ENCODE data around the gene ADGRF5. TPM values are rescaled to one million over a fixed set of nuclear protein-coding genes. Genes with fewer than 3 reads are reported as not detected.

The ADGRF5 gene
- total RNA-seq, 2 donors from 2014 or later, result not detected

DNA sequence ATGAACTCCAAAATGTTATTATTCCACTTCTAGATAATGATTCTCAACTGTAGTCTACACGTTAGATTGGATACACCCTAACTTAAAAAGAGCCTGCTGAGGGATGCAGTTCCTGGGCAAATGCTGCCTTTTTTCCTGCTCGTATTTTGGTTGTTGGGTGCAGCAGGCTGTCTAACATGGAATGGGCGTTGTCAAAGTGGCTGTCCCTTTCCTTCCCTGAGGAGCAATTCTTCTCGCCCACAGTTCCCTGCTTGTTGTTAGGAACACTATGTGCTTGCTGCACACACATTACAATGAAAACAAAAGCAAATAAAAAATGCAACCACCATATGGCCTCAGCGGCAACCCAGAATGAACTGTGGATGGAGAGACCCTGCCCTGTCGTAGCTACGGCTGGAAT is 1.7 kb upstream of the ADGRF5 start:
- ATAC-seq (no peak), DNase-seq (no peak)
- Mint-ChIP-seq H3K27me3 (peaks cover 14% of the 10 kb centered on the region), H3K4me3 (no peak overlapping the region), H3K36me3 (ENCODE audit: low read depth) (no peaks in the 10 kb centered on the region), H3K4me1 (no peaks in the 10 kb centered on the region), H3K27ac (no peak overlapping the region)
- no peaks in the 10 kb centered on the region for H3K9me3 ChIP-seq (ENCODE audit: control insufficient read depth, low read length, poor library complexity, severe bottlenecking)

GRCh38 chr6:46921059-46921458 is 679 bp downstream of the ADGRF5 start:
- Mint-ChIP-seq H3K4me3 (no peak overlapping the region), H3K4me1 (no peaks in the 10 kb centered on the region), H3K27ac (no peak overlapping the region), H3K36me3 (ENCODE audit: low read depth) (peaks cover 3% of the 10 kb centered on the region), H3K27me3 (peaks cover 18% of the 10 kb centered on the region)
- no peaks in the 10 kb centered on the region for H3K9me3 ChIP-seq (ENCODE audit: control insufficient read depth, low read length, poor library complexity, severe bottlenecking)
- DNase-seq, result no peak
- no peak for ATAC-seq

DNA sequence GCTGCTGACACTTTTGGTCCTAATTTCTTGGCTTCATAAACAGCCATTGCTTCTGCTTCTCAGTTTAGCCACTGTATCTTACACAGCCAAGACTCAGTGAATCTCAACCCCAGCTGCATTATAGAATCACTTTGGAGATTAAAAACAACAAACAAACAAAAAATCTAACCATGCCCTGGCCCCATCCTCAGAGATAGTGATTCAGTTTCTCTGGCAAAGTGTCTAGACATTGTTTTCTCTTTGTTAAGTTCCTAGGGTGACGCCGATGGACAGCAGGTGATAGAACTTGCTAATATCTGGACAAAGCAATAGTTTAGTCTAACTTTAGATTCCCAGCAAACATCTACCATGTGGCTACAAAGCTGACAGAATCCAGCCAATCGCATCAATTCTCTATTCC is 2.9 kb downstream of the ADGRF5 start:
- Mint-ChIP-seq H3K27me3 (peaks cover 20% of the 10 kb centered on the region), H3K27ac (no peak overlapping the region), H3K4me1 (no peaks in the 10 kb centered on the region), H3K4me3 (no peak overlapping the region), H3K36me3 (ENCODE audit: low read depth) (peaks cover 3% of the 10 kb centered on the region)
- DNase-seq (no peak), ATAC-seq (no peak)
- H3K9me3 ChIP-seq (ENCODE audit: control insufficient read depth, low read length, poor library complexity, severe bottlenecking), result no peaks in the 10 kb centered on the region

- no peak for DNase-seq
- no peak overlapping the region for H3K4me3 Mint-ChIP-seq
- peaks cover 20% of the 10 kb centered on the region for H3K27me3 Mint-ChIP-seq
- no peaks in the 10 kb centered on the region for H3K4me1 Mint-ChIP-seq
- H3K9me3 ChIP-seq (ENCODE audit: control insufficient read depth, low read length, poor library complexity, severe bottlenecking), result no peaks in the 10 kb centered on the region
- peaks cover 3% of the 10 kb centered on the region for H3K36me3 Mint-ChIP-seq (ENCODE audit: low read depth)
- ATAC-seq, result no peak
- H3K27ac Mint-ChIP-seq, result no peak overlapping the region
Observed at GRCh38 chr6:46917002-46917545, 4.7 kb downstream of the ADGRF5 start.

DNA sequence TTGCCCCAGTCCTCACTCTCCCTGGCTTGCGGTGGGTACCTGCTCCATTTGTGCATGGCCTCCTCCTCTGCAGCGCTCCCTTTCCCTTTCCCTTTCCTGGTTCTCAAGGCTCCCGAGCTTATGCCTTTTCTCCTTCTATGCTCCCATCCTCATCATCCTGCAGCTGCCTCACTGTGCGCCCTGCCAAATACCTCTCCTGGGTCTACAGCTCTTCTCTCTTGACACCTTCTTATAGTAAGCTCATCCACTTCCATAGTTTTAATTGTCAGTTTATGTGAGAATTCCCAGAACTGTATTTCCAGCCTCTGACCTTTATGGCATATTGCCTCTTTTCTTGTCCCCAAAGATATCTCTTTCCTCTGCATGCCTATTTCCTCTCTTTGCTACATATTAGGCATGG is 5.9 kb downstream of the ADGRF5 start:
- ATAC-seq (no peak), DNase-seq (no peak)
- Mint-ChIP-seq H3K36me3 (ENCODE audit: low read depth) (peaks cover 3% of the 10 kb centered on the region), H3K27ac (no peak overlapping the region), H3K27me3 (peaks cover 20% of the 10 kb centered on the region), H3K4me1 (no peaks in the 10 kb centered on the region), H3K4me3 (no peak overlapping the region)
- no peaks in the 10 kb centered on the region for H3K9me3 ChIP-seq (ENCODE audit: control insufficient read depth, low read length, poor library complexity, severe bottlenecking)

- Mint-ChIP-seq H3K36me3 (ENCODE audit: low read depth) (peaks cover 3% of the 10 kb centered on the region), H3K27me3 (peaks cover 20% of the 10 kb centered on the region), H3K27ac (no peak overlapping the region), H3K4me1 (no peaks in the 10 kb centered on the region), H3K4me3 (no peak overlapping the region)
- H3K9me3 ChIP-seq (ENCODE audit: control insufficient read depth, low read length, poor library complexity, severe bottlenecking), result no peaks in the 10 kb centered on the region
- ATAC-seq, result no peak
- DNase-seq, result no peak
Observed at GRCh38 chr6:46915380-46915779, 6.4 kb downstream of the ADGRF5 start.

DNA sequence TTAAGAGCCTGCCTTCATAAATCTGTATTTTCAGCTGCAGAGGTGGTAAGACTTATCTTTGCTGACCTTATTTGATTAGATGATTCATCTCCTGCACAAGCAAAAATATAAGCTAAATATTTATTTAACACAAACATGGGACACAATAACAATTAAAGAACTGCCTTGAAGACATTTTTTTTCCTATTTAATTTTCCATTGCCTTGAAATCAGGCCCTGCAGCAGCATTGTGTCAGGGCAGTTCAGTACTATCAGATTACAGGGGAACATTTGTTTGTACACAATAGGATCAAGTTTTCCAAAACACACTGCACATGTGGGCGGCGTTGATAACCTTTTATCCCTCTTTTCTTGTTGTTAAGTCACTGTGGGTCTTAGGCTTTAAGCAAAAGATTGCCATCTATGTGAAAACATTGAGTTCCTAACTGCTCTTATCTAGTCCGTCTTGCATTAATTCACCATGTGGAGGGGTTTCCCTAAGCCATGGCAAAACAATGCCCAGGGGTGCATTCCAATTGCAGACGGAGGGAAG is 7.4 kb downstream of the ADGRF5 start:
- H3K9me3 ChIP-seq (ENCODE audit: control insufficient read depth, low read length, poor library complexity, severe bottlenecking), result no peaks in the 10 kb centered on the region
- no peak for ATAC-seq
- Mint-ChIP-seq H3K27ac (no peak overlapping the region), H3K27me3 (peaks cover 20% of the 10 kb centered on the region), H3K4me1 (no peaks in the 10 kb centered on the region), H3K36me3 (ENCODE audit: low read depth) (peaks cover 3% of the 10 kb centered on the region), H3K4me3 (no peak overlapping the region)
- no peak for DNase-seq

- no peaks in the 10 kb centered on the region for H3K4me1 Mint-ChIP-seq
- no peaks in the 10 kb centered on the region for H3K27me3 Mint-ChIP-seq
- no peaks in the 10 kb centered on the region for H3K9me3 ChIP-seq (ENCODE audit: control insufficient read depth, low read length, poor library complexity, severe bottlenecking)
- no peak for DNase-seq
- ATAC-seq, result no peak
- no peak overlapping the region for H3K4me3 Mint-ChIP-seq
- H3K27ac Mint-ChIP-seq, result no peak overlapping the region
- H3K36me3 Mint-ChIP-seq (ENCODE audit: low read depth), result no peaks in the 10 kb centered on the region
Observed at GRCh38 chr6:46909371-46909770, 12.4 kb downstream of the ADGRF5 start.

DNA sequence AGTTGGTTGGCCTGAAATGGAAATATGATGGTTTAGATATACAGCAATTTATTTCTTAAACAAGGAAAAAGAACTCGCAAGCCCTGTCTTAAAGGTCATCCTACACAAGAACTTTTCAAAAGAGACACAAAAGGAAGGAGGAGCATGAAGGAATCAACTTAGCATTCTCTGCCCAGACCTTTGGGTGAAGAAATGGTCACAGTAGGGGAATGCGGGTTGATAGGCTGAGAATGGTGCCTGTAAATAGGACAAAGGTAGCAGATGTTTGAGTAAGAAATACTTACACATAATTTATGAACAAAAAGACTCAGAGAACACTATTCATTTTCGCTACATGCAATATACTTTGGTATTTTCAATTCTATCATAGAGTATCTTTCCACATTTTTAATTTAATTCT is 15.0 kb downstream of the ADGRF5 start:
- Mint-ChIP-seq H3K4me1 (no peaks in the 10 kb centered on the region), H3K27ac (no peak overlapping the region), H3K27me3 (peaks cover 13% of the 10 kb centered on the region), H3K36me3 (ENCODE audit: low read depth) (no peaks in the 10 kb centered on the region), H3K4me3 (no peak overlapping the region)
- ATAC-seq, result no peak
- H3K9me3 ChIP-seq (ENCODE audit: control insufficient read depth, low read length, poor library complexity, severe bottlenecking), result no peaks in the 10 kb centered on the region
- DNase-seq, result no peak

- Mint-ChIP-seq H3K27ac (no peak overlapping the region), H3K4me3 (no peak overlapping the region), H3K27me3 (peaks cover 36% of the 10 kb centered on the region), H3K36me3 (ENCODE audit: low read depth) (no peaks in the 10 kb centered on the region), H3K4me1 (no peaks in the 10 kb centered on the region)
- no peak for ATAC-seq
- H3K9me3 ChIP-seq (ENCODE audit: control insufficient read depth, low read length, poor library complexity, severe bottlenecking), result no peaks in the 10 kb centered on the region
- DNase-seq, result no peak
Observed at GRCh38 chr6:46904117-46904516, 17.6 kb downstream of the ADGRF5 start.

GRCh38 chr6:46903175-46903574 is 18.6 kb downstream of the ADGRF5 start:
- H3K9me3 ChIP-seq (ENCODE audit: control insufficient read depth, low read length, poor library complexity, severe bottlenecking), result no peaks in the 10 kb centered on the region
- no peak overlapping the region for H3K4me3 Mint-ChIP-seq
- peaks cover 41% of the 10 kb centered on the region for H3K27me3 Mint-ChIP-seq
- no peaks in the 10 kb centered on the region for H3K4me1 Mint-ChIP-seq
- H3K36me3 Mint-ChIP-seq (ENCODE audit: low read depth), result no peaks in the 10 kb centered on the region
- no peak overlapping the region for H3K27ac Mint-ChIP-seq
- no peak for ATAC-seq
- no peak for DNase-seq

GRCh38 chr6:46901882-46902314 is 19.8 kb downstream of the ADGRF5 start:
- Mint-ChIP-seq H3K27me3 (peaks cover 41% of the 10 kb centered on the region), H3K4me3 (no peak overlapping the region), H3K4me1 (no peaks in the 10 kb centered on the region), H3K27ac (no peak overlapping the region), H3K36me3 (ENCODE audit: low read depth) (no peaks in the 10 kb centered on the region)
- DNase-seq (no peak), ATAC-seq (no peak)
- H3K9me3 ChIP-seq (ENCODE audit: control insufficient read depth, low read length, poor library complexity, severe bottlenecking), result no peaks in the 10 kb centered on the region

GRCh38 chr6:46900266-46900665 is 21.5 kb downstream of the ADGRF5 start:
- no peak for ATAC-seq

GRCh38 chr6:46899659-46900058 is 22.1 kb downstream of the ADGRF5 start:
- no peaks in the 10 kb centered on the region for H3K9me3 ChIP-seq (ENCODE audit: control insufficient read depth, low read length, poor library complexity, severe bottlenecking)
- Mint-ChIP-seq H3K27ac (no peak overlapping the region), H3K4me3 (no peak overlapping the region), H3K27me3 (peaks cover 49% of the 10 kb centered on the region), H3K4me1 (no peaks in the 10 kb centered on the region), H3K36me3 (ENCODE audit: low read depth) (no peaks in the 10 kb centered on the region)
- ATAC-seq (no peak), DNase-seq (no peak)

More at GRCh38 chr6:46900266-46900665, 21.5 kb downstream of the ADGRF5 start:
- H3K4me1 Mint-ChIP-seq, result no peaks in the 10 kb centered on the region
- H3K27ac Mint-ChIP-seq, result no peak overlapping the region
- H3K4me3 Mint-ChIP-seq, result no peak overlapping the region
- no peaks in the 10 kb centered on the region for H3K9me3 ChIP-seq (ENCODE audit: control insufficient read depth, low read length, poor library complexity, severe bottlenecking)
- H3K27me3 Mint-ChIP-seq, result peaks cover 49% of the 10 kb centered on the region
- no peak for DNase-seq
- no peaks in the 10 kb centered on the region for H3K36me3 Mint-ChIP-seq (ENCODE audit: low read depth)

All from T-helper 17 cell (primary cell).